SK-N-MC (cell line): ENCODE data around the gene PTPRA.
"Not testable (repeated sequence)": the region's sequence is repeated elsewhere in the genome, so short reads cannot be mapped to it uniquely, and the experiment has no call there.

Experiments
- DNase-seq: peaks from one replicate; pipeline ENCODE4 v3.0.0-alpha.2; 2011; ENCODE audit warnings: low read depth, low spot score
- H3K27ac ChIP-seq: fragments of 200-600 bp; sonication (generic); 2 replicates; pipeline ENCODE4 v1.5.1; 2016; ENCODE audit warnings: mixed run types
- H3K36me3 ChIP-seq: fragments of 200-600 bp; sonication (generic); 2 replicates; pipeline ENCODE4 v1.6.1; 2017; ENCODE audit warnings: antibody characterized with exemption, low read length, mixed read lengths; ENCODE audit not compliant: insufficient read depth
- H3K4me3 ChIP-seq: fragments of 200-600 bp; sonication (generic); 2 replicates; pipeline ENCODE4 v1.5.1; 2016
- H3K9ac ChIP-seq: fragments of 200-600 bp; sonication (generic); 2 replicates; pipeline ENCODE4 v1.8.0; 2017; ENCODE audit warnings: mixed run types, mixed read lengths; ENCODE audit not compliant: insufficient read length
- H3K9me3 ChIP-seq: fragments of 200-600 bp; sonication (generic); 2 replicates; pipeline ENCODE4 v1.6.1; 2017; ENCODE audit warnings: low read depth, mild to moderate bottlenecking, antibody characterized with exemption, low read length, moderate library complexity, mixed read lengths
- EZH2 ChIP-seq: fragments of 200-600 bp; sonication (generic); IDR thresholded peaks from one replicate; pipeline ENCODE4 v1.6.1; 2017; ENCODE audit warnings: antibody characterized with exemption
- FOXP2 ChIP-seq: optimal IDR thresholded peaks from 2 replicates; pipeline ENCODE3; 2011; ENCODE audit warnings: mild to moderate bottlenecking, moderate library complexity; ENCODE audit not compliant: insufficient read depth; ENCODE audit errors: extremely low read length, control extremely low read depth
- POLR2AphosphoS5 ChIP-seq: IDR thresholded peaks from 2 replicates; pipeline ENCODE4 v1.6.1; 2012; ENCODE audit warnings: mild to moderate bottlenecking, low read depth, low read length, borderline replicate concordance

The PTPRA gene

GRCh38 chr20:2889209-2889608 is 15.9 kb downstream of the PTPRA start:
- no peaks in the 10 kb centered on the region; the same call in 1 of the 2 replicates for H3K9me3 ChIP-seq
- peaks cover 3% of the 10 kb centered on the region; the same call in 1 of the 2 replicates for H3K36me3 ChIP-seq

GRCh38 chr20:2889797-2890196 is 16.5 kb downstream of the PTPRA start:
- Histone ChIP-seq H3K36me3 (peaks cover 3% of the 10 kb centered on the region; the same call in 1 of the 2 replicates), H3K9ac (no peak overlapping the region), H3K9me3 (no peaks in the 10 kb centered on the region; the same call in 1 of the 2 replicates), H3K27ac (no peak overlapping the region), H3K4me3 (no peak overlapping the region)
- TF ChIP-seq POLR2AphosphoS5 (no peak), EZH2 (no peak), FOXP2 (no peak)
- DNase-seq: no peak

More at GRCh38 chr20:2889209-2889608, 15.9 kb downstream of the PTPRA start:
- Histone ChIP-seq H3K27ac (no peak overlapping the region), H3K4me3 (no peak overlapping the region), H3K9ac (no peak overlapping the region)
- no peak for TF ChIP-seq POLR2AphosphoS5
- no peak for TF ChIP-seq EZH2
- no peak for TF ChIP-seq FOXP2
- DNase-seq: no peak

- no peak for DNase-seq
- no peak overlapping the region for H3K4me3 ChIP-seq
- H3K9ac ChIP-seq: no peak overlapping the region
- no peaks in the 10 kb centered on the region; the same call in 1 of the 2 replicates for H3K9me3 ChIP-seq
- TF ChIP-seq FOXP2 (no peak), POLR2AphosphoS5 (no peak), EZH2 (no peak)
- peaks cover 3% of the 10 kb centered on the region; the same call in 1 of the 2 replicates for H3K36me3 ChIP-seq
- H3K27ac ChIP-seq: no peak overlapping the region
Measured at GRCh38 chr20:2890742-2891141, 17.5 kb downstream of the PTPRA start.

DNA sequence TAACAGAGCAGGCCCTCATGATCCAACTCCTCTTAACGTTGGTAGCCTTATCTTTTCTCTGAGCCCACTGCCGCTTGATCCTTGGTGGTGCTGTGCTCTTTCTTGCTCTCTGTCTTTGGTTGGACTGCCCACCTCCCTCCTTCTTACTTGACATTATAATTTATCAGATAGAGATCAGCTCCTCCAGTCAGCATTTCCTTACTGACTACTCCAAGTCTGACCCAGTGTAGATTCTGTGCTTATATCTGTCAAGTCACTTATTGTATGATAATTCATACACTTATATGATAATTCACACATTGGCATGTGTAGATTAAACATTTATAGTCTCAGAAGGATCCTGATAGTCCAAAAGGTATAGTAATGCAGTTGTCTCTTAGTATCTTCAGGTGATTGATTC is 18.1 kb downstream of the PTPRA start:
- H3K9me3 ChIP-seq: no peaks in the 10 kb centered on the region; the same call in 1 of the 2 replicates
- H3K36me3 ChIP-seq: peaks cover 3% of the 10 kb centered on the region; the same call in 1 of the 2 replicates
- DNase-seq: no peak
- no peak overlapping the region for H3K27ac ChIP-seq
- no peak overlapping the region for H3K4me3 ChIP-seq
- TF ChIP-seq FOXP2 (no peak), EZH2 (no peak), POLR2AphosphoS5 (no peak)
- no peak overlapping the region for H3K9ac ChIP-seq

GRCh38 chr20:2892376-2892775 is 19.1 kb downstream of the PTPRA start:
- no peak for TF ChIP-seq EZH2
- no peak for TF ChIP-seq FOXP2
- TF ChIP-seq POLR2AphosphoS5: no peak
- no peak overlapping the region for H3K27ac ChIP-seq
- H3K4me3 ChIP-seq: no peak overlapping the region
- H3K36me3 ChIP-seq: peaks cover 3% of the 10 kb centered on the region; the same call in 1 of the 2 replicates
- H3K9me3 ChIP-seq: no peaks in the 10 kb centered on the region; the same call in 1 of the 2 replicates
- no peak overlapping the region for H3K9ac ChIP-seq
- DNase-seq: no peak

DNA sequence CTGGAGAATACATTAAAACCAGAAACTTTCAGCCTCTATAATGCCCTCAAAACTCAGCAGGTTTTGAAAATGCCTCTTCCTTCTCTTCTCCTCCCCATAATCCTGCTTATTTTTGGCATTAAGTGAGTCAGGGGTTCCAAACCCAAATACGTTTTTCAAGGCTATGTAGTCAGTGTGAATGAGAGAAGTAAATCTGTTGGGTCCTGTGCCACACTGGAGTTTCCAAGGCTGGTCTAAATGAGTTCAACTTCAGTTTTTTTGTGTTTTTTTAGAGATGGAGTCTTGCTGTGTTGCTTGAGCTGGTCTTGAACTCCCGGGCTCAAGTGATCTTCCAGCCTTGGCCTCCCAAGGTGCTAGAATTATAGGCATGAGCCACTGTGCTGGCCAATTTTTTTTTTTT is 20.9 kb downstream of the PTPRA start:
- no peaks in the 10 kb centered on the region; the same call in 1 of the 2 replicates for H3K9me3 ChIP-seq

DNA sequence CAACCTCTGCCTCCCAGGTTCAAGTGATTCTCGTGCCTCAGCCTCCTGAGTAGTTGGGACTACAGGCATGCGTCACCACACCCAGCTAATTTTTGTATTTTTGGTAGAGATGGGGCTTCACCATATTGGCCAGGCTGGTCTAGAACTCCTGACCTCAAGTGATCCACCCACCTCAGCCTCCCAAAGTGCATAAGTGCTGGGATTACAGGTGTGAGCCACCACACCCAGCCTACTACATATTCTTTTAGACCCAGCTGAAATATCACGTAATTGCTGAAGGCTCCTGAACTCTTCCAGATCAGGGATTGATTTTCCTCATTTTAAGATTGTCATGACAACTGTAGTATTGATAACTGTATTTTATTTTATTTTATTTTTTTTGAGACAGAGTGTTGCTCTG is 21.9 kb downstream of the PTPRA start:
- not testable (repeated sequence) for H3K4me3 ChIP-seq, H3K36me3 ChIP-seq, H3K27ac ChIP-seq, H3K9me3 ChIP-seq, DNase-seq, H3K9ac ChIP-seq

More for the DNA sequence above, 20.9 kb downstream of the PTPRA start:
- TF ChIP-seq FOXP2 (no peak), POLR2AphosphoS5 (no peak), EZH2 (no peak)
- DNase-seq: no peak
- H3K9ac ChIP-seq: no peak overlapping the region
- no peak overlapping the region for H3K27ac ChIP-seq
- H3K36me3 ChIP-seq: peaks cover 3% of the 10 kb centered on the region; the same call in 1 of the 2 replicates
- no peak overlapping the region for H3K4me3 ChIP-seq

DNA sequence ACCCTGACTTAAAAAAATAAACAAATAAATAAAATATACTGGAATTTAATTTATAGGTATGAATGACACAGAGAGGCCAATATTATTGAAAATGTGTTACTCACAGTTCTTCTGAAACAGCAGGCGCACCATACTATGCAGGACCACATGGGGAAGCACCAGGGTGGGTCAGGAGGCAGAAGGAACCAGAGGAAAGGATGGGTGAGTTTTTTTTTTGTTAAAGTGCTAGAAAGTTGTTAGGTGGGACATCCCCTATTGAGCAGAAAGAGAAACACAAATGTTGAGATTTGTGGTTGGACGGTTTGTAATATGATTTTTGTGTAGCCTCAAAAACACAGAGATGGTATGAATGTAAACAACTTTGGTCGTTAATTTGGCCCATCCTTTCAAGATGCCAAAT is 26.0 kb downstream of the PTPRA start:
- H3K4me3 ChIP-seq: no peak overlapping the region
- no peaks in the 10 kb centered on the region; the same call in 1 of the 2 replicates for H3K9me3 ChIP-seq
- DNase-seq: no peak
- no peak overlapping the region for H3K9ac ChIP-seq
- no peak for TF ChIP-seq POLR2AphosphoS5
- TF ChIP-seq EZH2: no peak
- no peak for TF ChIP-seq FOXP2
- no peaks in the 10 kb centered on the region for H3K36me3 ChIP-seq
- H3K27ac ChIP-seq: no peak overlapping the region

DNA sequence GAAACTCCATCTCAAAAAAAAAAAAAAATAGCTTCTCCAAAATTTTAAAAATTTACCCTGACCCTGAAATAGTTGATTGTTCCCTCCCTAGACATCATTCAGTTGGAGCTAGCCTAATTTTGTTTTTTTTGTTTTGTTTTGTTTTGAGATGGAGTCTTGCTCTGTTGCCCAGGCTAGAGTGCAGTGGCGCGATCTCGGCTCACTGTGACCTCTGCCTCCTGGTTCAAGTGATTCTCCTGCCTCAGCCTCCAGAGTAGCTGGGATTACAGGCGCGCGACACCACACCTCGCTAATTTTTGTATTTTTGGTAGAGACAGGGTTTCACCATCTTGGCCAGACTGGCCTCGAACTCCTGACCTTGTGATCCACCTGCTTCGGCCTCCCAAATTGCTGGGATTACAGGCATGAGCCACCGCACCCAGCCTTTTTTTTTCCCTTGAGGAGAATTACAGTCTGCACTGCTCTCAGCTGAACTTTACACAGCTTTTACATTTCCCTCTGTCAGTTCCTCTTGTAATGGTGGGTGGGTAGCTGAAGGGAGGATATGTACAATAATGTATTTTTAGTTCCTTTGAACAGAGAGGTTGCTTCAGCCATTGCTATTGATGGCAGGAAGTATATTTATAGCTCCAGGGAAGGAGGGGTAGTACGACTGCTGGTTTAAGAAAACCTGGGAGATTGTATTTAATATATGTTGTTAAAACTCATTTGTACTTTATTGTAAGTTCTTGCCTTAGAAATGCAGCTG is 27.7 kb downstream of the PTPRA start:
- Histone ChIP-seq H3K9ac (no peak overlapping the region), H3K27ac (0 out of 2 replicates have a peak overlapping the region, but pooled peaks have one; percentile 48), H3K9me3 (no peaks in the 10 kb centered on the region), H3K36me3 (no peaks in the 10 kb centered on the region), H3K4me3 (no peak overlapping the region)
- TF ChIP-seq EZH2 (no peak), FOXP2 (no peak), POLR2AphosphoS5 (no peak)
- DNase-seq: no peak

DNA sequence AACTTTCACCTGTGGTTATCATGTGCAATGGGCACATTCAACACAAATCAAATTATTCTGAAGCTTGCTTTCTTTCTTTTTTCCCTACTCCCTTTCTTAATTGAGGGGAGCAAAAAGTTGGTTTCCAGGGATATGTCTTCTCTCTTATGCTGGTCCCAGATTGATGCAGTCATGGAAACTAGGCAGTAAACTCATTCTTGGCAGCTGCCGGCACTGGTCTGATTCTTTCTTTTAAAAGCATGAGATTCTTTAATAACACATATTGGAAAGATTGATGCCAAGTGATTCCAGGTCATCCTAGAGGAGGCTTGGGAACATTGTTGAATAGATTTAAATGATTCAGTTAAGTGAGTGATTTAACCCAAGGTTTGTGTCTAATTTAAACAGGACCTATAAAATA is 29.0 kb downstream of the PTPRA start:
- Histone ChIP-seq H3K9me3 (no peaks in the 10 kb centered on the region), H3K36me3 (no peaks in the 10 kb centered on the region), H3K4me3 (no peak overlapping the region), H3K27ac (no peak overlapping the region), H3K9ac (no peak overlapping the region)
- DNase-seq: no peak
- TF ChIP-seq EZH2: no peak
